ENCODE results near the gene NID1. TPM values are rescaled to one million over a fixed set of nuclear protein-coding genes. Genes with fewer than 3 reads are reported as not detected.
"Not testable (repeated sequence)": the region's sequence is repeated elsewhere in the genome, so short reads cannot be mapped to it uniquely, and the experiment has no call there.

The NID1 gene
- total and polyA plus RNA-seq, 2 donors = 158 to 207 TPM

GRCh38 chr1:235980976-235981375 lies 83.9 kb downstream of the NID1 start:
- H3K4me1 ChIP-seq (ENCODE audit: insufficient read depth) = no peaks in the 10 kb centered on the region
- WGBS = 83% methylated on average over 3 of the region's 3 CpGs
- H3K4me3 ChIP-seq (ENCODE audit: low read depth, low read length) = no peak overlapping the region
- no peak for DNase-seq (ENCODE audit: extremely low spot score)
- peaks cover 3% of the 10 kb centered on the region for H3K36me3 ChIP-seq (ENCODE audit: insufficient read depth)
- no peak overlapping the region for H3K27ac ChIP-seq (ENCODE audit: low read depth)

GRCh38 chr1:235979716-235980333 lies 85.1 kb downstream of the NID1 start:
- no peak for DNase-seq (ENCODE audit: extremely low spot score)
- peaks cover 3% of the 10 kb centered on the region for H3K36me3 ChIP-seq (ENCODE audit: insufficient read depth)
- no peaks in the 10 kb centered on the region for H3K4me1 ChIP-seq (ENCODE audit: insufficient read depth)
- H3K27ac ChIP-seq (ENCODE audit: low read depth) = no peak overlapping the region
- H3K4me3 ChIP-seq (ENCODE audit: low read depth, low read length) = no peak overlapping the region
- WGBS = 89% methylated on average over 12 of the region's 12 CpGs

DNA sequence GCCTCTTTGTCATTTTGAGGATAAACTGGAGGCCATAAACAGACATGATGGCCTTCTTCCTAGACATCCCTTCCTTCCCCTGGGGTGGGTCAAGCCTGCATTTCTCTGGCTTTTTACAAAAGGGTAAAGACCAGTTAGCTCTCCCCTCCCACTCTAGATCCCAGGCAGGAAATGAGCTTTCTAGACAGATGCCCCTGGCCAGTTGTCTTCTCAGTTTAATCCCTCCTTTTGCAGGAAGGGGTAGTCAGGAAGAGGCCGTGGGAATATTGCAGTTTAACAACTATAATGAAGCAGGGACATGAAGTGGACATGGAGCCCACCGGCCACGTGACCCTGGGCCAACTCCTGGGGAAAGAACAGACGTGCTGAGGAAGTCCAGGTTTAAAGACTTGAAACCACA lies 85.7 kb downstream of the NID1 start:
- DNase-seq (ENCODE audit: extremely low spot score) = no peak
- no peak overlapping the region for H3K4me3 ChIP-seq (ENCODE audit: low read depth, low read length)
- H3K36me3 ChIP-seq (ENCODE audit: insufficient read depth) = peaks cover 3% of the 10 kb centered on the region
- no peaks in the 10 kb centered on the region for H3K4me1 ChIP-seq (ENCODE audit: insufficient read depth)
- H3K27ac ChIP-seq (ENCODE audit: low read depth) = no peak overlapping the region
- 87% methylated on average over 4 of the region's 4 CpGs for WGBS

GRCh38 chr1:235976490-235976889 lies 88.4 kb downstream of the NID1 start:
- WGBS = 78% methylated on average over 5 of the region's 5 CpGs
- Histone ChIP-seq H3K4me3 (ENCODE audit: low read depth, low read length) (no peak overlapping the region), H3K27ac (ENCODE audit: low read depth) (no peak overlapping the region), H3K4me1 (ENCODE audit: insufficient read depth) (no peaks in the 10 kb centered on the region), H3K36me3 (ENCODE audit: insufficient read depth) (peaks cover 2% of the 10 kb centered on the region)
- no peak for DNase-seq (ENCODE audit: extremely low spot score)

GRCh38 chr1:235974616-235975015 lies 90.3 kb downstream of the NID1 start:
- DNase-seq (ENCODE audit: extremely low spot score) = no peak
- 24% methylated on average over 1 of the region's 1 CpG for WGBS
- H3K4me3 ChIP-seq (ENCODE audit: low read depth, low read length) = no peak overlapping the region
- no peaks in the 10 kb centered on the region for H3K36me3 ChIP-seq (ENCODE audit: insufficient read depth)
- no peak overlapping the region for H3K27ac ChIP-seq (ENCODE audit: low read depth)
- H3K4me1 ChIP-seq (ENCODE audit: insufficient read depth) = no peaks in the 10 kb centered on the region

- not testable (repeated sequence) for H3K4me1 ChIP-seq (ENCODE audit: insufficient read depth); DNase-seq (ENCODE audit: extremely low spot score); H3K36me3 ChIP-seq (ENCODE audit: insufficient read depth); H3K4me3 ChIP-seq (ENCODE audit: low read depth, low read length)
- 88% methylated on average over 3 of the region's 3 CpGs for WGBS
- peak overlapping the region; percentile 29 for H3K27ac ChIP-seq (ENCODE audit: low read depth)
Observed at GRCh38 chr1:235972691-235973090, 92.2 kb downstream of the NID1 start.

DNA sequence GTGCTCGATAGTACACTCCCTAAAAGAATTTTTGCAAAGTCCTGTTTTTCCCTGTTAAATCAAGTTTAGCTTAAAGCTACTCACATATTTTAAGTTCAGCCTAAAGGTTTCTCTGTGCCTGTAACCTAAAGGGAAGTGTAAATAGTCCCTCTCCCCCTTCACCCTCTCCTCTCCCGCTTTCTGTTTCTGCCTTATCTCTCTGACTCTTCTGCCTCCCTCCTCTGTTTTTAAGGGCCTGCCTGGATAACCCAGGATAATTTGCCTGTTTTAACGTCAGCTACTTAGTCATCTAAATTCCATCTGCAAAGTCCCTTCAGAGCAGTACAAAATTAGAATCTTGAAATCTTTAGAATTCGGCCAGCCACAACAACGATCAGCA lies 92.6 kb downstream of the NID1 start:
- Histone ChIP-seq H3K4me3 (ENCODE audit: low read depth, low read length) (peak overlapping the region; percentile 21), H3K27ac (ENCODE audit: low read depth) (peak overlapping the region; percentile 91), H3K4me1 (ENCODE audit: insufficient read depth) (no peaks in the 10 kb centered on the region), H3K36me3 (ENCODE audit: insufficient read depth) (no peaks in the 10 kb centered on the region)
- WGBS = 8% methylated on average over 5 of the region's 5 CpGs
- DNase-seq (ENCODE audit: extremely low spot score) = no peak

DNA sequence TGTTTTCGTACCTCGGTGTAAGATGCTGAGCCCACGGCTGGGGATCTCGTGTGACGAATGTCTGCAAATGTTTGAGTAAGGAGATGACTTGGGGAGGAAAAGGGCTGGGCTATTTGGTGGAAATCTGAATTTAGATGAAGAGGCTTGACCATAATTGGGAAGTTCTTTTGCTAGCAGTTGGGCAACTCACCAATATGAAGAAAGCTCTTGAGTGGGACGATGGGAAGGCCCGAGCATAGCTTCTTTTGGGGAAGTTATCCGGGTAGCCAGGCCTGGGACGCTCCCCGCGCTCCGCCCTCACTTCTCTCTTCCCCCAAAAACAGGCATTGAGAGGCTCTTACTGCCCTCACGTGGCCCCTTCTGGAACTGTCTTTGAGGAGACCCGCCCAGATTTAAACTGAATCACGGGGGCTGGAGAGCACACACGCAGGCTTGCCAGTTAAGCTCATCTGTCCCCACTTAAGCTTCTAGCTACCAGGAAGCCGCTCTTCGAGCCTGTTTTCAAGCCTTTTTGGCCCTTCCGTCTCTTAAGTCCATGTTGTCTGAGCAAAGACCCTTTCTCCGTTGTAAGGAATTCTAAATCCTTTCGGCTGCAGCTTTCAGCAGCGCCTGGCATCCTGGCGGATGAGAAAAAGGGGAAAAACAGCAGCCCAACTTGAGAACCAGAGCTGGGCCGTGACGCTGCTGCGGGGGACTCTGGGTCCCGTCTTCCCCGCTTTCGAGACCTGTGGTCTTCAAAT lies 93.1 kb downstream of the NID1 start:
- Histone ChIP-seq H3K4me1 (ENCODE audit: insufficient read depth) (no peaks in the 10 kb centered on the region), H3K27ac (ENCODE audit: low read depth) (peak overlapping the region; percentile 91), H3K4me3 (ENCODE audit: low read depth, low read length) (peak overlapping the region; percentile 21), H3K36me3 (ENCODE audit: insufficient read depth) (no peaks in the 10 kb centered on the region)
- 4% methylated on average over 29 of the region's 29 CpGs for WGBS
- DNase-seq (ENCODE audit: extremely low spot score) = peak; percentile 91

GRCh38 chr1:235971020-235971419 lies 93.9 kb downstream of the NID1 start:
- 45% methylated on average over 3 of the region's 3 CpGs for WGBS
- Histone ChIP-seq H3K4me3 (ENCODE audit: low read depth, low read length) (no peak overlapping the region), H3K36me3 (ENCODE audit: insufficient read depth) (no peaks in the 10 kb centered on the region), H3K27ac (ENCODE audit: low read depth) (peak overlapping the region; percentile 84), H3K4me1 (ENCODE audit: insufficient read depth) (no peaks in the 10 kb centered on the region)
- DNase-seq (ENCODE audit: extremely low spot score) = no peak

DNA sequence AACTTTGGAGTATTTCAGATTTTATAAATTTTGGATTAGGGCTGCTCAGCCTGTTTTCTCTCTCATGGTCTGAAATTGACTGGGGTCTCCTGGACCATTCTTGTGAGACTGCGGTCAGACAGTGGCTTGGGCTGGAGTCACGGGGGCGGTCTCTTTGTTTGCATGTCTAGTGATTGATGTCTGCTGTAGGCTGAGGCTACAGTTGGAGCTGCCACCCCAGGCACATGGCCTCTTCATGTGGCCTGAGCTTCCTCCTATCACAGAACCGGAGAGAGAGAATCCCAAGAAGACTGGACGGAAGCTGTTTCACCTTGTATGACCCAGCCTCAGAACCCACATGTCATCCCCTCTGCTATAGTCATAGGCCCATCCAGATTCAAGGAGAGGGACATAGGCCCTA lies 96.1 kb downstream of the NID1 start:
- Histone ChIP-seq H3K4me3 (ENCODE audit: low read depth, low read length) (no peak overlapping the region), H3K27ac (ENCODE audit: low read depth) (no peak overlapping the region), H3K36me3 (ENCODE audit: insufficient read depth) (no peaks in the 10 kb centered on the region), H3K4me1 (ENCODE audit: insufficient read depth) (no peaks in the 10 kb centered on the region)
- 66% methylated on average over 5 of the region's 5 CpGs for WGBS
- DNase-seq (ENCODE audit: extremely low spot score) = no peak

DNA sequence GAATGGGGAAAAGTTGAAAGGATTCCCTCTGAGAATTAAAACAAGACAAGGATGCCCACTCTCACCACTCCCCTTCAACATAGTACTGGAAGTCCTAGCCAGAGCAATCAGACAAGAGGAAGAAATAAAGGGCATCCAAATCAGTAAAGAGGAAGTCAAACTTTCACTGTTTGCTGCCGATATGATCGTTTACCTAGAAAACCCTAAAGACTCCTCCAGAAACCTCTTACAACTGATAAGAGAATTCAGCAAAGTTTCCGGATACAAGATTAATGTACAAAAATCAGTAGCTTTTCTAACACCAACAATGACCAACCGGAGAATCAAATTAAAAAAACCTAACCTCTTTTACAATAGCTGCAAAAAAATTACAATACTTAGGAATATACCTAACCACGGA lies 98.8 kb downstream of the NID1 start:
- not testable (repeated sequence) for H3K4me3 ChIP-seq (ENCODE audit: low read depth, low read length); H3K4me1 ChIP-seq (ENCODE audit: insufficient read depth); H3K36me3 ChIP-seq (ENCODE audit: insufficient read depth); DNase-seq (ENCODE audit: extremely low spot score); H3K27ac ChIP-seq (ENCODE audit: low read depth)
- 85% methylated on average over 5 of the region's 5 CpGs for WGBS

- Histone ChIP-seq H3K4me1 (ENCODE audit: insufficient read depth) (no peaks in the 10 kb centered on the region), H3K27ac (ENCODE audit: low read depth) (no peak overlapping the region), H3K4me3 (ENCODE audit: low read depth, low read length) (no peak overlapping the region), H3K36me3 (ENCODE audit: insufficient read depth) (no peaks in the 10 kb centered on the region)
- no peak for DNase-seq (ENCODE audit: extremely low spot score)
- 90% methylated on average over 4 of the region's 4 CpGs for WGBS
Observed at GRCh38 chr1:235960809-235961208, 104.1 kb downstream of the NID1 start.

GRCh38 chr1:235958021-235958420 lies 106.9 kb downstream of the NID1 start:
- H3K4me1 ChIP-seq (ENCODE audit: insufficient read depth) = no peaks in the 10 kb centered on the region
- H3K27ac ChIP-seq (ENCODE audit: low read depth) = no peak overlapping the region
- H3K4me3 ChIP-seq (ENCODE audit: low read depth, low read length) = no peak overlapping the region
- 94% methylated on average over 12 of the region's 12 CpGs for WGBS
- DNase-seq (ENCODE audit: extremely low spot score) = no peak
- H3K36me3 ChIP-seq (ENCODE audit: insufficient read depth) = no peaks in the 10 kb centered on the region

- H3K4me3 ChIP-seq (ENCODE audit: low read depth, low read length) = no peak overlapping the region
- WGBS = 41% methylated on average over 4 of the region's 4 CpGs
- no peak for DNase-seq (ENCODE audit: extremely low spot score)
- no peak overlapping the region for H3K27ac ChIP-seq (ENCODE audit: low read depth)
- H3K4me1 ChIP-seq (ENCODE audit: insufficient read depth) = no peaks in the 10 kb centered on the region
- H3K36me3 ChIP-seq (ENCODE audit: insufficient read depth) = no peaks in the 10 kb centered on the region
Observed at GRCh38 chr1:235955777-235956176, 109.1 kb downstream of the NID1 start.

All from urinary bladder (tissue), 4 donors.